WTC11 (cell line): ENCODE measurements around the gene CACNA2D3. TPM values are rescaled to one million over a fixed set of nuclear protein-coding genes. Genes with fewer than 3 reads are reported as not detected.

Source experiments
- ATAC-seq: fragments of 200-7000 bp; cut with Tn5 transposase; 2 replicates; pipeline ENCODE4 v1.10.0; 2021; ENCODE audit warnings: mild to moderate bottlenecking, moderate library complexity
- CTCF ChIA-PET: fragments of 300-600 bp; sonication (Branson Sonifier 250); formaldehyde crosslinking; loops from one replicate; lab custom pipeline; 2021; ENCODE audit warnings: antibody characterized with exemption; lab: Charles Lee
- POLR2A ChIA-PET: fragments of 350-600 bp; sonication (Branson Sonifier 250); formaldehyde crosslinking; loops from one replicate; lab custom pipeline; 2021; ENCODE audit warnings: antibody characterized with exemption; lab: Charles Lee
- DNase-seq: peaks from one replicate; pipeline ENCODE4 v3.0.0; 2021; ENCODE audit warnings: low spot score
- H3K27ac Mint-ChIP-seq: 2 replicates; pipeline ENCODE4 v1.8.0; 2021; ENCODE audit warnings: mixed read lengths
- H3K27me3 Mint-ChIP-seq: 2 replicates; pipeline ENCODE4 v1.8.0; 2021; ENCODE audit warnings: low read depth, mild to moderate bottlenecking, moderate library complexity, mixed read lengths
- H3K36me3 Mint-ChIP-seq: 2 replicates; pipeline ENCODE4 v1.8.0; 2021; ENCODE audit warnings: mixed read lengths
- H3K4me1 Mint-ChIP-seq: 2 replicates; pipeline ENCODE4 v1.8.0; 2022; ENCODE audit warnings: mixed read lengths
- H3K4me3 Mint-ChIP-seq: 2 replicates; pipeline ENCODE4 v1.8.0; 2021; ENCODE audit warnings: mild to moderate bottlenecking, moderate library complexity, mixed read lengths
- H3K9me3 Mint-ChIP-seq: 2 replicates; pipeline ENCODE4 v1.8.0; 2021; ENCODE audit warnings: mixed read lengths
- ATF1 ChIP-seq: sonication (generic); formaldehyde crosslinking; IDR thresholded peaks from 2 replicates; pipeline ENCODE4 v1.8.1; 2023; ENCODE audit warnings: mild to moderate bottlenecking, moderate library complexity, missing genetic modification reagents
- FOXP1 ChIP-seq: sonication (generic); formaldehyde crosslinking; IDR thresholded peaks from 2 replicates; pipeline ENCODE4 v1.8.0; 2022; ENCODE audit warnings: missing genetic modification reagents, mild to moderate bottlenecking, moderate library complexity, borderline replicate concordance
- GRHL2 ChIP-seq: fragments of 250-450 bp; sonication (Bioruptor Pico); IDR thresholded peaks from 2 replicates; pipeline ENCODE4 v1.8.0; 2022; ENCODE audit warnings: mild to moderate bottlenecking, moderate library complexity; ENCODE audit not compliant: insufficient replicate concordance, severe bottlenecking
- IRF2 ChIP-seq: sonication (generic); formaldehyde crosslinking; IDR thresholded peaks from 2 replicates; pipeline ENCODE4 v1.8.0; 2022; ENCODE audit warnings: low read depth, missing genetic modification reagents, borderline replicate concordance
- MLX ChIP-seq: sonication (generic); formaldehyde crosslinking; IDR thresholded peaks from 2 replicates; pipeline ENCODE4 v1.8.1; 2023; ENCODE audit warnings: mild to moderate bottlenecking, missing genetic modification reagents, moderate library complexity
- MYBL2 ChIP-seq: sonication (generic); formaldehyde crosslinking; IDR thresholded peaks from 2 replicates; pipeline ENCODE4 v1.8.1; 2023; ENCODE audit warnings: mild to moderate bottlenecking, moderate library complexity, missing genetic modification reagents
- NR1H2 ChIP-seq: sonication (generic); formaldehyde crosslinking; IDR thresholded peaks from 2 replicates; pipeline ENCODE4 v1.9.0; 2021; ENCODE audit warnings: mild to moderate bottlenecking, moderate library complexity, missing genetic modification reagents
- SMAD3 ChIP-seq: sonication (generic); formaldehyde crosslinking; IDR thresholded peaks from 2 replicates; pipeline ENCODE4 v1.8.0; 2022; ENCODE audit warnings: missing genetic modification reagents, mild to moderate bottlenecking, borderline replicate concordance
- SP1 ChIP-seq: sonication (generic); formaldehyde crosslinking; conservative IDR thresholded peaks from 2 replicates; pipeline ENCODE4 v1.8.1; 2022; ENCODE audit warnings: missing genetic modification reagents
- TCF7 ChIP-seq: sonication (generic); formaldehyde crosslinking; IDR thresholded peaks from 2 replicates; pipeline ENCODE4 v1.8.0; 2022; ENCODE audit warnings: mild to moderate bottlenecking, low read depth, missing genetic modification reagents, moderate library complexity
- ZBTB21 ChIP-seq: sonication (generic); formaldehyde crosslinking; IDR thresholded peaks from 2 replicates; pipeline ENCODE4 v1.8.1; 2023; ENCODE audit warnings: mild to moderate bottlenecking, missing genetic modification reagents, borderline replicate concordance
- ZNF416 ChIP-seq: fragments of 250-450 bp; sonication (Bioruptor Pico); IDR thresholded peaks from 2 replicates; pipeline ENCODE4 v1.9.0; 2021; ENCODE audit warnings: mild to moderate bottlenecking, inconsistent platforms
- ZSCAN18 ChIP-seq: fragments of 250-450 bp; sonication (Bioruptor Pico); IDR thresholded peaks from 2 replicates; pipeline ENCODE4 v2.1.2; 2022; ENCODE audit warnings: mild to moderate bottlenecking, moderate library complexity
- total RNA-seq: library from RNA; stranded (reverse); gene quantifications from 3 replicates; pipeline ENCODE4 v1.2.3, GENCODE V29; 2021
- TF ChIP-seq, protein P1 (sequence below): sonication (generic); formaldehyde crosslinking; IDR thresholded peaks from 2 replicates; pipeline ENCODE4 v1.8.1; 2023; ENCODE audit warnings: mild to moderate bottlenecking, moderate library complexity, missing genetic modification reagents
- TF ChIP-seq, protein P2 (sequence below): sonication (generic); formaldehyde crosslinking; IDR thresholded peaks from 2 replicates; pipeline ENCODE4 v1.8.0; 2023; ENCODE audit warnings: mild to moderate bottlenecking, missing genetic modification reagents
- TF ChIP-seq, protein P3 (sequence below): fragments of 250-450 bp; sonication (Bioruptor Pico); IDR thresholded peaks from 2 replicates; pipeline ENCODE4 v1.9.0; 2021; ENCODE audit warnings: moderate library complexity, mild to moderate bottlenecking, inconsistent platforms, borderline replicate concordance
- TF ChIP-seq, protein P4 (sequence below): sonication (generic); formaldehyde crosslinking; IDR thresholded peaks from 2 replicates; pipeline ENCODE4 v1.8.1; 2023; ENCODE audit warnings: mild to moderate bottlenecking, missing genetic modification reagents

The CACNA2D3 gene
- total RNA-seq, 1 experiment from 2014 or later = 5.0 TPM

DNA sequence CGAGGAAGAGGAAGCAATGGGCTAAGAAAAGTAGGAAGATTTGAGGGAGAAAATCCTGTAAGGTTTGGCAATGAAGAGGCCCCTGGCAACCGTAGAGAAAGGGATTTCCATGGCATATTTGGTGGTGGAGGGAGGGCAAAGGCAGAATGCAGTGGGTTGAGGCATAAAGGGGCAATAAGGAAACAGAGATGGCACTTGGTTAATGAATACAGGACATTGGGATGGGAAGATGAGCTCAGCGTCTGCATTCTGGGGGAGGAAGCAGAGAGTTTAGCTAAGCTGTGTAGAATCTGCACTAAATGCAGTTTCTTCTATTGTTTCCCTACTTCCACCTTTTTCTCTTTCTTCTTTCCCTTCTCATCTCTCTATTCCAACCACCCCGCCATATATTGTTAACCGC is 721.9 kb downstream of the CACNA2D3 start:
- ATAC-seq = no peak
- H3K4me1 Mint-ChIP-seq = peaks cover 12% of the 10 kb centered on the region
- no peaks in the 10 kb centered on the region for H3K9me3 Mint-ChIP-seq
- no peak for TF ChIP-seq NR1H2
- no peak for TF ChIP-seq ZNF416 (CRISPR knock-in tag)
- TF ChIP-seq ATF1 = no peak
- no peak for TF ChIP-seq MYBL2 (CRISPR knock-in tag)
- TF ChIP-seq GRHL2 (CRISPR knock-in tag) = no peak
- TF ChIP-seq, protein P1, sequence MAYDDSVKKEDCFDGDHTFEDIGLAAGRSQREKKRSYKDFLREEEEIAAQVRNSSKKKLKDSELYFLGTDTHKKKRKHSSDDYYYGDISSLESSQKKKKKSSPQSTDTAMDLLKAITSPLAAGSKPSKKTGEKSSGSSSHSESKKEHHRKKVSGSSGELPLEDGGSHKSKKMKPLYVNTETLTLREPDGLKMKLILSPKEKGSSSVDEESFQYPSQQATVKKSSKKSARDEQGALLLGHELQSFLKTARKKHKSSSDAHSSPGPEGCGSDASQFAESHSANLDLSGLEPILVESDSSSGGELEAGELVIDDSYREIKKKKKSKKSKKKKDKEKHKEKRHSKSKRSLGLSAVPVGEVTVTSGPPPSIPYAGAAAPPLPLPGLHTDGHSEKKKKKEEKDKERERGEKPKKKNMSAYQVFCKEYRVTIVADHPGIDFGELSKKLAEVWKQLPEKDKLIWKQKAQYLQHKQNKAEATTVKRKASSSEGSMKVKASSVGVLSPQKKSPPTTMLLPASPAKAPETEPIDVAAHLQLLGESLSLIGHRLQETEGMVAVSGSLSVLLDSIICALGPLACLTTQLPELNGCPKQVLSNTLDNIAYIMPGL (CRISPR knock-in tag) = no peak
- TF ChIP-seq, all 79 proteins: peak for 0
- ChIA-PET CTCF (interaction anchor here (1.0 to 1.9 kb wide), 3 partner anchors 9 to 14 kb away, joined by 3 to 4 read pairs (median 3); no protein-coding TSS in a partner anchor), POLR2A (no interaction called here)
- Mint-ChIP-seq H3K36me3 (0 out of 2 replicates have a peak, but pooled peaks cover 6% of the 10 kb centered on the region), H3K4me3 (no peak overlapping the region), H3K27ac (no peak overlapping the region), H3K27me3 (no peaks in the 10 kb centered on the region)
- DNase-seq = no peak

DNA sequence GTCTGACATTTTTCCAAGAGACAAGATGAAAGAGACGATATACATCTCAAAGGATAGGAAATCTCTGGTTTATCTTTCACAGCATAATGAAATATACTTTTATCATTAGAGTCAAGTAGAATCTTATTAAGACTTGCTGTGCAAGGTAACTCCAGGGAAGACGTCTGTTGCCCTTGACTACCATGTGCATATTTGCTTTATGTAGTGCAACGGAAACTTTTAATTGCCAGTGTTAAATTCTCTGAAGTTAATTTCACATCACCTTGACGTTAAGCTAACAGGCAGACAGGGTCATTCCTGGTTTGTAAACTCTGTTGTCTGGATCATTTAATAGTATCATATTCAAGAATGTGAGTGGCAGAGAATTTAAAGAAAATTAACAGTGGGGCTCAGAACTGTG is 722.7 kb downstream of the CACNA2D3 start:
- H3K27ac Mint-ChIP-seq = no peak overlapping the region
- H3K36me3 Mint-ChIP-seq = 0 out of 2 replicates have a peak, but pooled peaks cover 4% of the 10 kb centered on the region
- no peak overlapping the region for H3K4me3 Mint-ChIP-seq
- H3K27me3 Mint-ChIP-seq = no peaks in the 10 kb centered on the region
- POLR2A ChIA-PET = no interaction called here
- TF ChIP-seq SMAD3 = no peak
- TF ChIP-seq SP1 (CRISPR knock-in tag) = no peak
- TF ChIP-seq MLX = no peak
- no peak for TF ChIP-seq ZBTB21 (CRISPR knock-in tag)
- TF ChIP-seq, protein P2, sequence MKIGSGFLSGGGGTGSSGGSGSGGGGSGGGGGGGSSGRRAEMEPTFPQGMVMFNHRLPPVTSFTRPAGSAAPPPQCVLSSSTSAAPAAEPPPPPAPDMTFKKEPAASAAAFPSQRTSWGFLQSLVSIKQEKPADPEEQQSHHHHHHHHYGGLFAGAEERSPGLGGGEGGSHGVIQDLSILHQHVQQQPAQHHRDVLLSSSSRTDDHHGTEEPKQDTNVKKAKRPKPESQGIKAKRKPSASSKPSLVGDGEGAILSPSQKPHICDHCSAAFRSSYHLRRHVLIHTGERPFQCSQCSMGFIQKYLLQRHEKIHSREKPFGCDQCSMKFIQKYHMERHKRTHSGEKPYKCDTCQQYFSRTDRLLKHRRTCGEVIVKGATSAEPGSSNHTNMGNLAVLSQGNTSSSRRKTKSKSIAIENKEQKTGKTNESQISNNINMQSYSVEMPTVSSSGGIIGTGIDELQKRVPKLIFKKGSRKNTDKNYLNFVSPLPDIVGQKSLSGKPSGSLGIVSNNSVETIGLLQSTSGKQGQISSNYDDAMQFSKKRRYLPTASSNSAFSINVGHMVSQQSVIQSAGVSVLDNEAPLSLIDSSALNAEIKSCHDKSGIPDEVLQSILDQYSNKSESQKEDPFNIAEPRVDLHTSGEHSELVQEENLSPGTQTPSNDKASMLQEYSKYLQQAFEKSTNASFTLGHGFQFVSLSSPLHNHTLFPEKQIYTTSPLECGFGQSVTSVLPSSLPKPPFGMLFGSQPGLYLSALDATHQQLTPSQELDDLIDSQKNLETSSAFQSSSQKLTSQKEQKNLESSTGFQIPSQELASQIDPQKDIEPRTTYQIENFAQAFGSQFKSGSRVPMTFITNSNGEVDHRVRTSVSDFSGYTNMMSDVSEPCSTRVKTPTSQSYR (CRISPR knock-in tag) = no peak
- TF ChIP-seq, protein P3, sequence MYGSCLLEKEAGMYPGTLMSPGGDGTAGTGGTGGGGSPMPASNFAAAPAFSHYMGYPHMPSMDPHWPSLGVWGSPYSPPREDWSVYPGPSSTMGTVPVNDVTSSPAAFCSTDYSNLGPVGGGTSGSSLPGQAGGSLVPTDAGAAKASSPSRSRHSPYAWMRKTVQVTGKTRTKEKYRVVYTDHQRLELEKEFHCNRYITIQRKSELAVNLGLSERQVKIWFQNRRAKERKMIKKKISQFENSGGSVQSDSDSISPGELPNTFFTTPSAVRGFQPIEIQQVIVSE (CRISPR knock-in tag) = no peak
- no peak for TF ChIP-seq FOXP1
- TF ChIP-seq, protein P4, sequence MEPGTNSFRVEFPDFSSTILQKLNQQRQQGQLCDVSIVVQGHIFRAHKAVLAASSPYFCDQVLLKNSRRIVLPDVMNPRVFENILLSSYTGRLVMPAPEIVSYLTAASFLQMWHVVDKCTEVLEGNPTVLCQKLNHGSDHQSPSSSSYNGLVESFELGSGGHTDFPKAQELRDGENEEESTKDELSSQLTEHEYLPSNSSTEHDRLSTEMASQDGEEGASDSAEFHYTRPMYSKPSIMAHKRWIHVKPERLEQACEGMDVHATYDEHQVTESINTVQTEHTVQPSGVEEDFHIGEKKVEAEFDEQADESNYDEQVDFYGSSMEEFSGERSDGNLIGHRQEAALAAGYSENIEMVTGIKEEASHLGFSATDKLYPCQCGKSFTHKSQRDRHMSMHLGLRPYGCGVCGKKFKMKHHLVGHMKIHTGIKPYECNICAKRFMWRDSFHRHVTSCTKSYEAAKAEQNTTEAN = no peak
- no peak for TF ChIP-seq TCF7 (CRISPR knock-in tag)
- TF ChIP-seq IRF2 (CRISPR knock-in tag) = no peak
- TF ChIP-seq ZSCAN18 (CRISPR knock-in tag) = no peak
- TF ChIP-seq, all 79 proteins: peak for 0
- DNase-seq = no peak
- H3K4me1 Mint-ChIP-seq = peaks cover 13% of the 10 kb centered on the region
- CTCF ChIA-PET = interaction anchor here (1.9 kb wide), 1 partner anchor 14 kb away, joined by 4 read pairs; no protein-coding TSS in a partner anchor
- H3K9me3 Mint-ChIP-seq = no peaks in the 10 kb centered on the region
- ATAC-seq = no peak
